ENCODE measurements around the gene BCL7C.

The BCL7C gene

DNA sequence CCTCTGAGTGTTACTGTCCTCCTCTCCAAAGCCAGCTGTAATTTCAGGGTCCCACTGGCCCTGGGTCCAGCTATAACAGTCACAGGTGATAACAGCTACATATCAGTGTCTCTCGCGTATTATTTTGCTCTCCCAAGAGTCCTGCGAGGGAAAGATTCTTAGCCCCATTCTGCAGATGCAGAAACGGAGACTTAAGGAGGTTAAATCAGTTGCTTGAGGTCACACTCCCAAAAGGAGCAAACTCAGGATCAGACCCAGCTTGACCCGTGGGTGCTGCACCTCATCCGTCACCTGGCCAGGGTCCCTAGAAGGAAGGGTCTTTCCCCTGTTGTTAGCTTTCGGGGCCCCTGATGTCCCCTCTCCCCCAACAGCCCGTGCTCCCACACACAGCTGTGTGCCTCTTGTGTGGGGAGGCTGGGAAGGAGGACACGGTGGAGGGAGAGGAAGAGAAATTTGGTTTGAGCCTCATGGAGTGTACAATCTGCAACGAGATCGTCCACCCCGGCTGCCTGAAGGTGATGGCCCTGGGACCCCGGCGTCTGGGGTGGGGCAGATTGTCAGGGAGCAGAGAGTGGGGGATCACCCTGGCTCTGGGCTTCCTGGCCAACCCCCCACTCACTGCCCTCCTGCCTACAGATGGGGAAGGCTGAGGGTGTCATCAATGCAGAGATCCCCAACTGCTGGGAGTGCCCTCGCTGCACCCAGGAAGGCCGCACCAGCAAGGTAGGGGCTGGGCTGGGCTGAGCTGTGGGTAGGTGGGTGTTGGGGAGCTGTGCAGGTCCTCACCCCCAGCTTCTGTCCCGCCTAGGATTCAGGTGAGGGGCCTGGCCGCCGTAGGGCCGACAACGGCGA lies 33.3 kb upstream of the BCL7C start:
- no peak for DNase-seq (ENCODE audit: low read depth, low spot score)
- no peak for TF ChIP-seq CTCF (IDR thresholded peaks at IDR 0.05; ENCODE audit: insufficient read depth, low read length, missing control alignments)
- H3K4me3 ChIP-seq (ENCODE audit: low read depth, low read length) = no peak overlapping the region
- ChIA-PET CTCF (interaction anchor here (0.8 to 8.2 kb wide), 3 partner anchors 9 to 941 kb away, joined by 3 to 76 read pairs (median 4); no protein-coding TSS in a partner anchor), POLR2A (interaction anchor here (0.6 kb wide), 1 partner anchor 13 kb away, joined by 3 read pairs; no protein-coding TSS in a partner anchor)

DNA sequence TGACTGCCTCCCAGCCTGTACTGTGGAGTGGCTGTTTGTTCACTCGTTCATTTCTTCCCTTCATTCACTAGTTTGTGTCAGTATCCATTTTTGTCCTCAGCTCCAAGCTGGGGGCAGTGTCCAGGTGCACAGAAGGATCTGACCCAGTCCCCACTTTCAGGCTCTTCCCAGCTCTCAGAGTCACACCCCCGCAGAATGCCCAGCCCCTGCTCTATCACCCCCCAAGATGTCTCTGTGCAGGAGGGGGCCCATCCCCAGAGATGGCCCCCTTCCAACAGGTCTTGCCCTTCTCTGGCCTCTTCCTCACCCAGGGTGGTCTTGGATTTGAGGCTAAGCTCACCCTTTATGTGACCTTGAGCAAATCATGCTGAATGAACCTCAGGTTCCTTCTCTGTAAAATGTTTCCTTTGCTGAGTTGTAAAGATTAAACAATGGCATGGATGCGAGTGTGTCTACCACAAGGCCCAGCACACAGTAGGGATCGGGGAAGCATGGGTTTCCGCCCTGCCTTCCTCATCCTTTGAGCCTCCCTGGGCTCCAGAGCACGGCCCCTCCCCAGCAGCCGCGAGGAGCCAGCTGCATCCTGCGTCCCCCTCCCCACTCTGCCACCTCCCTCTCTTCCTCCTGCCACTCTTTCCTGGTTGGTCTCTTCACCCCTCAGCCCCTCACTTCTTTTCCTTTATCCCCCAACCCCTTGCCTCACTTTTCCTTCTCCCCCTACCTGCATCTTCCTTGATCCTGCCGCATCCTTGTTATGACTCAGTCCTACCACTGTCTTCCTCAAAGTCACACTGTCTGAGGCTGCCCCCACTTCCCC lies 32.3 kb upstream of the BCL7C start:
- H3K4me3 ChIP-seq (ENCODE audit: low read depth, low read length) = peak overlapping the region; percentile 3; the same call in 1 of the 2 replicates
- no peak for DNase-seq (ENCODE audit: low read depth, low spot score)
- CTCF ChIA-PET = interaction anchor here (1.3 to 8.2 kb wide), 3 partner anchors 14 to 942 kb away, joined by 3 to 76 read pairs (median 4); no protein-coding TSS in a partner anchor
- POLR2A ChIA-PET = no interaction called here
- TF ChIP-seq CTCF (IDR thresholded peaks at IDR 0.05; ENCODE audit: insufficient read depth, low read length, missing control alignments) = no peak

- peak overlapping the region; percentile 93 for H3K4me3 ChIP-seq (ENCODE audit: low read depth, low read length)
- POLR2A ChIA-PET = no interaction called here
- CTCF ChIA-PET = interaction anchor here (0.9 to 8.2 kb wide), 3 partner anchors 10 to 81 kb away, joined by 3 to 76 read pairs (median 4); no protein-coding TSS in a partner anchor
- no peak for TF ChIP-seq CTCF (IDR thresholded peaks at IDR 0.05; ENCODE audit: insufficient read depth, low read length, missing control alignments)
- no peak for DNase-seq (ENCODE audit: low read depth, low spot score)
These were observed 31.7 kb upstream of the BCL7C start for GRCh38 chr16:30925632-30925987.

DNA sequence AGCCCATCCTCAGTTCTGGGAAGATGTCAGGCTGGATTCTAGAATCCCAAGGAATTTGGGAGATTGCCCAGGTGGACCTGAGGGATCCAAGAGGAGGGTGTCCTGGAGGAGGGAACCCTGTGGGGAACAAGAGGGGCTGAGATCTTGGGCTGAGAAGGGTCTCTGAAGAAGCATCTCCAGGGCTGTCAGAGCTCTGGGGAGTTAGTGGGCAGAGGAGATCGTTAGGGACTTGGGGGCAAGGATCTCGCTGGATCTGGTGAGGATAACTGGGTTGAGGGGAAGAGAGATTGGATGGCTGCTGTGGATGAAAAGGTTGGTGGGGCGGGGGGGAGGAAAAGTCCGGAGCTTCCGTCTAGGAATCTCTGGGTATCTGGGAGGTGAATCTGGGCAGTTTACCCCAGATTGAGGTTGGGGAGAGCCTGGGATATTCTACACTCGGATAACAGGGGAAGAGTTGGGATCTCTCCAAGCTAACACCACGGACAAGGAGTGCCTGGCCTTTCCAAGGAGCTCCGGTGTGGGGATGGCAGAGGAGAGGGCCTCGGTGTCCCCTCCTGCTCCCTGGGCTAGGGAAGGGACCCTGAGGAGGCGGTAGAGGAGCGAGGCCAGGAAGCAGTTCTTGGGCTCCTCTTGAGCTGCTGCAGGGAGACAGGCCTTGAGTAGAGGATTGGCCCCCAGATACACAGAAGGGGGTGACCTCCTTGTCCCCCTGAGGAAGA lies 31.2 kb upstream of the BCL7C start:
- ChIA-PET CTCF (interaction anchor here (0.9 to 8.2 kb wide), 5 partner anchors 11 to 80 kb away, joined by 3 to 76 read pairs (median 4); no protein-coding TSS in a partner anchor), POLR2A (interaction anchor here (0.6 kb wide), 1 partner anchor 140 kb away, joined by 3 read pairs; no protein-coding TSS in a partner anchor)
- H3K4me3 ChIP-seq (ENCODE audit: low read depth, low read length) = peak overlapping the region; percentile 93
- DNase-seq (ENCODE audit: low read depth, low spot score) = no peak
- no peak for TF ChIP-seq CTCF (IDR thresholded peaks at IDR 0.05; ENCODE audit: insufficient read depth, low read length, missing control alignments)

DNA sequence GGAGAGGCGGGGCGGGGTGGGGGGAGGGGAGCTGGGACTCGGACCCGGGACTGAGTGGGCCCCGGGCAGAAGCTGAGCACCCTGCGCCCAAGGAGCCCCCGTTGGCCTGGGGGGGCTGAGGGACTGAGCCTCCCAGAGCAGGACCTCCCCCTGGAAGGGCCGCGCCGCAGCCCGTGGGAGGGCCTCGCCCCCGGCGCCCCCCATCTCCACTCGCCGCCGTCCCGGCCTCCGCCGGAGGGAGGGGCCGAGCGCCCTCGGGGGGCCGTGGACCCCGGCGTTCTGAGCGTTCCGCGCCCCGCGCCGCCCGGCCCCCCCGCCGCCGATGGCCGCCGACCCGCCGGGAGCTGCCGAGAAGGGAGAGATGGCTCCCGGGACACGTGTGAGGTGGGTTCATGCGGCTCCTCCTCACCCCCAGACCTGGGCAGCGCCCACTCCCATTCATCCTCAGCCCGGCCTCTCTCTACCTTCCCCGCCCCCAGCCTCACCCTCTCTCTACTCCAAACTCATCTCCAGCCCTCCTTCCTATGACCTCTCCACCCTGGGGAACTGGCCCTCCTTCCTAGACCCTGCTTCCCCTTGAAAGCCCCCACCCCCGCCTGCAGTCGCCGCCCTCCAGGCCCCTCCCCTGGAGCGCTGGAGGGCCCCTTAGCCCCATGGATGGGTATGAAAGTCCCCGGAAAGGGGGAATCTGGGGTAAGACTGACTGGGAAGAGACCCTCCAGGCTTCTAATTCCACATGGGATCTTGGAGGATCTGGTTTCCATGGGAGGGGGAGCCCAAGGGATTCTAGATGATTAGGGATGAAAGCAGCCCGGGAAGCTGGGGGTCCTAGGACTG lies 30.4 kb upstream of the BCL7C start:
- POLR2A ChIA-PET = interaction anchor here (0.6 to 1.5 kb wide), 2 partner anchors 141 to 149 kb away, joined by 3 to 4 read pairs; no protein-coding TSS in a partner anchor
- H3K4me3 ChIP-seq (ENCODE audit: low read depth, low read length) = peak overlapping the region; percentile 93
- CTCF ChIA-PET = interaction anchor here (0.8 to 8.2 kb wide), 4 partner anchors 16 to 80 kb away, joined by 4 to 76 read pairs (median 4); no protein-coding TSS in a partner anchor
- DNase-seq (ENCODE audit: low read depth, low spot score) = no peak
- TF ChIP-seq CTCF (IDR thresholded peaks at IDR 0.05; ENCODE audit: insufficient read depth, low read length, missing control alignments) = no peak
